K562 (cell line): Measurements from ENCODE around the gene MXD3. TPM values are rescaled to one million over a fixed set of nuclear protein-coding genes. Genes with fewer than 3 reads are reported as not detected.

Experiments
- ATAC-seq: fragments of 200-7000 bp; cut with Tn5 transposase; 3 replicates; pipeline ENCODE4 v1.9.1; 2020; ENCODE audit warnings: moderate library complexity
- BruUV-seq: library from RNA; stranded (reverse); fragments of 400-500 nt; replicated peaks from 2 replicates; lab custom pipeline; 2021; lab: Mats Ljungman, UMichigan
- CTCF ChIA-PET: fragments of 300-600 bp; formaldehyde crosslinking; extraction: SDS; loops from one replicate; lab custom pipeline; 2021; ENCODE audit warnings: low intra/inter-chr PET ratio; lab: Yijun Ruan, JAX
- POLR2A ChIA-PET: fragments of 300-600, 350-650 bp; sonication (Branson Sonifier 250); formaldehyde crosslinking; extraction: SDS; loops from one replicate; lab custom pipeline; 2021; ENCODE audit warnings: antibody characterized with exemption, inconsistent platforms; lab: Yijun Ruan, JAX
- DNase-seq, 4 experiments: peaks; one replicate each; pipeline versions ENCODE4 v3.0.0 to v3.0.0-alpha.2; 2011 to 2018; ENCODE audit warnings: low spot score in 3 of 4, mixed read lengths in 3 of 4; ENCODE audit errors: extremely low read depth in 1 of 4
- FAIRE-seq: peaks from 2 replicates; lab custom pipeline; 2011; peaks lifted over from hg19 to GRCh38; lab: Jason Lieb, UNC
- H2AFZ ChIP-seq: 2 replicates; pipeline ENCODE4 v1.6.0; 2011; ENCODE audit warnings: low read depth, low read length, control low read depth, inconsistent platforms
- H3K27ac ChIP-seq: fragments of 200-600 bp; 3 replicates; pipeline ENCODE4 v1.8.0; 2011; ENCODE audit warnings: low read depth, mild to moderate bottlenecking, control low read depth, inconsistent platforms, low read length, moderate library complexity, mixed read lengths; ENCODE audit errors: extremely low read depth
- H3K27me3 ChIP-seq, 2 experiments: fragments of 300-600 bp in 1 of 2; 2 replicates in 1 of 2; 3 replicates in 1 of 2; pipeline versions ENCODE4 v1.6.0 to v1.8.0; 2011; ENCODE audit warnings: inconsistent platforms in 2 of 2, low read length in 2 of 2, mild to moderate bottlenecking in 1 of 2, mixed read lengths in 1 of 2, moderate library complexity in 1 of 2; ENCODE audit not compliant: control insufficient read depth in 2 of 2, insufficient read depth in 2 of 2
- H3K36me3 ChIP-seq: fragments of 300-600 bp; 3 replicates; pipeline ENCODE4 v1.8.0; 2011; ENCODE audit warnings: mild to moderate bottlenecking, low read length, inconsistent platforms; ENCODE audit not compliant: control insufficient read depth, insufficient read depth
- H3K4me1 ChIP-seq, 2 experiments: fragments of 200-600 bp in 1 of 2; replicated peaks in 1 of 2; 2 replicates in 1 of 2; 3 replicates in 1 of 2; pipeline versions ENCODE4 v1.5.1 to v1.8.0; 2011; ENCODE audit warnings: inconsistent platforms in 2 of 2, low read length in 2 of 2, mild to moderate bottlenecking in 1 of 2, mixed read lengths in 1 of 2, moderate library complexity in 1 of 2; ENCODE audit not compliant: control insufficient read depth in 2 of 2, insufficient read depth in 2 of 2
- H3K4me2 ChIP-seq: 2 replicates; pipeline ENCODE4 v1.6.1; 2011; ENCODE audit warnings: low read length, control low read depth, inconsistent platforms, mixed read lengths; ENCODE audit not compliant: insufficient read depth
- H3K4me3 ChIP-seq: fragments of 200-600 bp; sonication (generic), shearing (Covaris generic); 2 replicates; pipeline ENCODE4 v1.5.1; 2016; ENCODE audit warnings: control low read depth, inconsistent platforms
- H3K79me2 ChIP-seq: fragments of 200-600 bp; 3 replicates; pipeline ENCODE4 v1.8.0; 2011; ENCODE audit warnings: low read length, inconsistent platforms; ENCODE audit not compliant: control insufficient read depth, insufficient read depth
- H3K9ac ChIP-seq, 2 experiments: 2 replicates each; pipeline versions ENCODE4 v1.6.0 to v1.6.1; 2011; ENCODE audit warnings: low read depth in 2 of 2, low read length in 2 of 2, control low read depth in 1 of 2, inconsistent platforms in 1 of 2, mild to moderate bottlenecking in 1 of 2, mixed read lengths in 1 of 2; ENCODE audit not compliant: insufficient read depth in 1 of 2
- H3K9me1 ChIP-seq: one replicate; pipeline ENCODE4 v1.6.0; 2011; ENCODE audit warnings: inconsistent platforms, mild to moderate bottlenecking, low read length, moderate library complexity; ENCODE audit not compliant: control insufficient read depth, insufficient read depth
- H3K9me3 ChIP-seq: replicated peaks from 2 replicates; pipeline ENCODE4 v1.5.1; 2011; ENCODE audit warnings: low read depth, low read length, inconsistent platforms; ENCODE audit not compliant: control insufficient read depth, insufficient read depth
- H4K20me1 ChIP-seq: replicated peaks from 2 replicates; pipeline ENCODE4 v1.6.1; 2011; ENCODE audit warnings: low read length, inconsistent platforms, mixed read lengths; ENCODE audit not compliant: control insufficient read depth, insufficient read depth
- ATF2 ChIP-seq: sonication (generic); formaldehyde crosslinking; IDR thresholded peaks from 2 replicates; pipeline ENCODE4 v1.8.1; 2022; ENCODE audit warnings: missing genetic modification reagents
- BCLAF1 ChIP-seq, 2 experiments: fragments of 450-650 bp in 1 of 2; IDR thresholded peaks; 2 replicates each; pipeline ENCODE4 v1.6.1; 2011 to 2017; ENCODE audit warnings: low read depth in 2 of 2, antibody characterized with exemption in 1 of 2, borderline replicate concordance in 1 of 2, low read length in 1 of 2, mild to moderate bottlenecking in 1 of 2, mixed read lengths in 1 of 2; ENCODE audit not compliant: control insufficient read depth in 1 of 2
- CBX3 ChIP-seq, 2 experiments: IDR thresholded peaks; 1 replicate in 1 of 2; 2 replicates in 1 of 2; pipeline ENCODE4 v1.6.1; 2012; ENCODE audit warnings: inconsistent platforms in 2 of 2, low read length in 2 of 2, borderline replicate concordance in 1 of 2, control low read depth in 1 of 2
- FOXA3 ChIP-seq, 2 experiments: fragments of 450-650 bp in 1 of 2; sonication (generic) in 1 of 2; formaldehyde crosslinking; IDR thresholded peaks in 1 of 2; conservative IDR thresholded peaks in 1 of 2; 2 replicates each; pipeline versions ENCODE4 v1.4.0 to v1.8.0; 2020 to 2022; ENCODE audit warnings: mild to moderate bottlenecking in 2 of 2, missing genetic modification reagents in 1 of 2
- HNRNPH1 ChIP-seq: fragments of 200-400 bp; formaldehyde crosslinking; optimal IDR thresholded peaks from 2 replicates; pipeline ENCODE3; 2017; ENCODE audit warnings: low read depth, mild to moderate bottlenecking, low read length, moderate library complexity
- MTA2 ChIP-seq: fragments of 450-650 bp; IDR thresholded peaks from 2 replicates; pipeline ENCODE4 v1.6.1; 2016; ENCODE audit warnings: low read depth
- PPARD ChIP-seq: fragments of 250-450 bp; sonication (Bioruptor Pico); IDR thresholded peaks from 2 replicates; pipeline ENCODE4 v1.8.0; 2022; ENCODE audit warnings: inconsistent platforms, mild to moderate bottlenecking, moderate library complexity
- PTRF ChIP-seq: fragments of 450-650 bp; IDR thresholded peaks from 2 replicates; pipeline ENCODE4 v1.6.1; 2016; ENCODE audit warnings: mild to moderate bottlenecking, missing genetic modification characterization, missing compliant biosample characterization
- SAFB ChIP-seq: fragments of 200-400 bp; formaldehyde crosslinking; IDR thresholded peaks from 2 replicates; pipeline ENCODE4 v1.6.1; 2017; ENCODE audit warnings: low read depth, low read length, borderline replicate concordance
- ZNF436 ChIP-seq: fragments of 250-450, 450-650 bp; sonication (Bioruptor Pico); formaldehyde crosslinking; IDR thresholded peaks from 2 replicates; pipeline ENCODE4 v1.7.0; 2020; ENCODE audit warnings: mild to moderate bottlenecking
- WGBS: fragments of 100-300 bp; shearing (Covaris generic); methylation state at CpG from one replicate; pipeline ENCODE4 v1.1.6; 2016; ENCODE audit warnings: low coverage, mixed read lengths; ENCODE audit not compliant: insufficient coverage; ENCODE audit errors: missing lambda C conversion rate; 5-methylcytosine and 5-hydroxymethylcytosine counted together
- in situ Hi-C: fragments of 300-500 bp; cut with MboI; formaldehyde crosslinking; loops from 4 replicates; pipeline ENCODE4 v1.15.0; 2018; ENCODE audit warnings: inconsistent platforms, mixed read lengths
- intact Hi-C: fragments of 100-400 bp; cut with micrococcal nuclease; formaldehyde crosslinking; loops from 2 replicates; pipeline ENCODE4 v1.14.2; 2022
- polyA plus RNA-seq, 8 experiments: library from polyadenylated mRNA; depleted of rRNA in 4 of 8; stranded (reverse) in 5 of 8; unstranded in 3 of 8; fragments of >200 nt; fragmentation: Nextera tagmentation in 2 of 8; fragmentation: Illumina TruSeq in 1 of 8; extraction: Ambion mirVana in 2 of 8; extraction: Trizol in 1 of 8; gene quantifications; 2 replicates each; pipeline versions ENCODE4 v1.2.1 to v1.2.3, GENCODE V29; 2011 to 2014; ENCODE audit warnings: inconsistent platforms in 1 of 8, missing spikeins in 1 of 8
- total RNA-seq, 7 experiments: library from RNA; depleted of rRNA in 6 of 7; stranded (reverse); fragments of >200 nt in 6 of 7; fragmentation: Illumina TruSeq in 2 of 7; extraction: Trizol in 2 of 7; gene quantifications; 2 replicates each; pipeline versions ENCODE4 v1.2.1 to v1.2.3, GENCODE V29; 2011 to 2021; ENCODE audit warnings: low replicate concordance in 1 of 7

MXD3 gene
- total and polyA plus RNA-seq, 9 of the 15 experiments (the other 6 are each of a cell fraction or from before 2014, with no cell fraction given): 0.28 to 24.8 (median 4.5) TPM

GRCh38 chr5:177357146-177357458 is 45.4 kb upstream of the MXD3 start:
- Histone ChIP-seq H4K20me1 (no peaks in the 10 kb centered on the region), H3K79me2 (no peaks in the 10 kb centered on the region; the same call in 2 of the 3 replicates), H3K27ac (no peak overlapping the region), H3K4me1 (peaks cover 5 to 34% of the 10 kb centered on the region in 2 experiments; a peak in 4 of 5 replicates), H3K4me3 (no peak overlapping the region), H3K9me3 (0 out of 2 replicates have a peak, but pooled peaks cover 3% of the 10 kb centered on the region), H2AFZ (peak overlapping the region; percentile 92), H3K9ac (no peak overlapping the region), H3K36me3 (no peaks in the 10 kb centered on the region), H3K27me3 (no peaks in the 10 kb centered on the region), H3K9me1 (no peaks in the 10 kb centered on the region), H3K4me2 (peak overlapping the region; percentile 29; the same call in 1 of the 2 replicates)
- in situ Hi-C loops (no loop called here), intact Hi-C loops (no loop called here)
- DNase-seq: no peak
- TF ChIP-seq ZNF436 (CRISPR knock-in tag): no peak
- TF ChIP-seq FOXA3 (CRISPR knock-in tag; conservative IDR thresholded peaks at IDR 0.05 in 1 of 2, IDR thresholded peaks at IDR 0.05 in 1 of 2): peak in 1 of 2 experiments; percentile 12; a peak in 1 of 4 replicates
- BruUV-seq: no TSS peak
- ChIA-PET CTCF (interaction anchor here (0.6 kb wide), 1 partner anchor 97 kb away, joined by 4 read pairs; no protein-coding TSS in a partner anchor), POLR2A (interaction anchor here (0.8 kb wide), 1 partner anchor 710 kb away, joined by 4 read pairs; no protein-coding TSS in a partner anchor)
- 82% methylated on average over 5 of the region's 5 CpGs for WGBS
- no peak for ATAC-seq
- FAIRE-seq: no peak

- H3K9me1 ChIP-seq: no peaks in the 10 kb centered on the region
- POLR2A ChIA-PET: interaction anchor here (0.8 kb wide), 1 partner anchor 710 kb away, joined by 4 read pairs; no protein-coding TSS in a partner anchor
- no peaks in the 10 kb centered on the region for H3K36me3 ChIP-seq
- DNase-seq (no peak), FAIRE-seq (no peak), ATAC-seq (no peak)
- 0 out of 2 replicates have a peak, but pooled peaks cover 3% of the 10 kb centered on the region for H3K9me3 ChIP-seq
- no peak overlapping the region for H3K4me2 ChIP-seq
- intact Hi-C loops: no loop called here
- CTCF ChIA-PET: interaction anchor here (0.6 kb wide), 1 partner anchor 98 kb away, joined by 4 read pairs; no protein-coding TSS in a partner anchor
- H3K4me1 ChIP-seq: peaks cover 3 to 34% of the 10 kb centered on the region in 2 experiments; a peak in 4 of 5 replicates
- in situ Hi-C loops: no loop called here
- H3K27me3 ChIP-seq: no peaks in the 10 kb centered on the region
- WGBS: 55% methylated on average over 3 of the region's 3 CpGs
- no TSS peak for BruUV-seq
- H3K27ac ChIP-seq: no peak overlapping the region
- H4K20me1 ChIP-seq: no peaks in the 10 kb centered on the region
- H3K4me3 ChIP-seq: no peak overlapping the region
- no peak overlapping the region for H2AFZ ChIP-seq
- H3K79me2 ChIP-seq: no peaks in the 10 kb centered on the region; the same call in 2 of the 3 replicates
- H3K9ac ChIP-seq: no peak overlapping the region
- TF ChIP-seq MTA2 (no peak), PTRF (tag) (no peak), CBX3 (IDR thresholded peaks at IDR 0.05; ENCODE audit: borderline replicate concordance in 1 of 2, low read length in 2 of 2) (no peak), PPARD (CRISPR knock-in tag) (no peak), ATF2 (no peak), HNRNPH1 (no peak), BCLAF1 (IDR thresholded peaks at IDR 0.05; ENCODE audit: borderline replicate concordance in 1 of 2, control insufficient read depth in 1 of 2, low read depth in 2 of 2, low read length in 1 of 2) (no peak), SAFB (no peak)
These were observed 45.0 kb upstream of the MXD3 start for GRCh38 chr5:177356746-177357145.
